ENCODE measurements around the gene GALNT17.

The GALNT17 gene

GRCh38 chr7:71696511-71696910 is 564.6 kb downstream of the GALNT17 start:
- H3K4me3 ChIP-seq (ENCODE audit: low read length) = no peak overlapping the region

DNA sequence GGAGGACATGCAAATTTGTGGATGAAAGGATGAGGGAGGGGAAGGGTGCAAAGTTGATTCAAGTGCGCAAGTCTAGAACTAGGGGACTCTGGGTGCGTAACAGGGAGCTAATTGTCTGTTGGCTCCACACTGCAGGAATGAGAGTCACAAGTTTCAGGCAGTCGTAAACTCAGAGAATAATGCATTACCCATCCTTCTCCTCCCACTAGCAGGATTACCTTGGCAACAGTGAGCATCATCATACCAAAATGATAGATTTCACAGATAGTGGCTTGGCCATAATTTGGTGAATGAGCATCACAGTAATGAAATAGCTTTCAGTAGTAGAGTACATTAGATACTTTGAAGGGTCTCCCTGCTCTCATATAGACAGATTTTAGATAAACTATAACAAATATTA is 565.5 kb downstream of the GALNT17 start:
- H3K36me3 ChIP-seq (ENCODE audit: insufficient read depth, low read length) = peaks cover 4% of the 10 kb centered on the region
- peaks cover 5% of the 10 kb centered on the region for H3K9me3 ChIP-seq (ENCODE audit: low read length)
- no peak overlapping the region for H2AFZ ChIP-seq (ENCODE audit: low read depth, low read length)
- no peak overlapping the region for H3K4me3 ChIP-seq (ENCODE audit: low read length)
- peaks cover under 1% of the 10 kb centered on the region for H3K4me1 ChIP-seq (ENCODE audit: insufficient read depth, low read length)
- no peaks in the 10 kb centered on the region for H3K27me3 ChIP-seq (ENCODE audit: insufficient read depth, low read length)

More at GRCh38 chr7:71696511-71696910, 564.6 kb downstream of the GALNT17 start:
- H3K4me1 ChIP-seq (ENCODE audit: insufficient read depth, low read length) = peaks cover 9% of the 10 kb centered on the region
- H3K9me3 ChIP-seq (ENCODE audit: low read length) = peaks cover 5% of the 10 kb centered on the region
- peaks cover 4% of the 10 kb centered on the region for H3K36me3 ChIP-seq (ENCODE audit: insufficient read depth, low read length)
- no peak overlapping the region for H2AFZ ChIP-seq (ENCODE audit: low read depth, low read length)
- H3K27me3 ChIP-seq (ENCODE audit: insufficient read depth, low read length) = no peaks in the 10 kb centered on the region

DNA sequence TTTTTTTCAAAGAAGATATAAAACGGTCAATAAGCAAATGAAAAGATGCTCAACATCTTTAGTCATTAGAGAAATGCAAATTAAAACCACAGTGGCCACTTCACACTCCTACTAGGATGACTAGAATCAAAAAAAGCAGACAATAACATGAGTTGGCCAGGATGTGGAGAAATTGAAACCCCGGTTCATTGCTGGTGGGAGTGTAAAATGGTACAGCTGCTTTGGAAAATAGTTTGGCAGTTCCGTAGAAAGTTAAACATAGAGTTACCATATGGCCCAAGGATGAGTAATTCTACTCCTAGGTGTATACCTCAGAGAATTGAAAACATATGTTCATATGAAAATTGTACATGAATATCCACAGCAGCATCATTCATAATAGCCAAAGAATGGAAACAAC is 573.3 kb downstream of the GALNT17 start:
- Histone ChIP-seq H3K36me3 (ENCODE audit: insufficient read depth, low read length) (no peaks in the 10 kb centered on the region), H2AFZ (ENCODE audit: low read depth, low read length) (no peak overlapping the region), H3K4me3 (ENCODE audit: low read length) (no peak overlapping the region), H3K27me3 (ENCODE audit: insufficient read depth, low read length) (no peaks in the 10 kb centered on the region), H3K4me1 (ENCODE audit: insufficient read depth, low read length) (peaks cover 6% of the 10 kb centered on the region), H3K9me3 (ENCODE audit: low read length) (peaks cover 2% of the 10 kb centered on the region)

- H3K4me1 ChIP-seq (ENCODE audit: insufficient read depth, low read length) = peaks cover 6% of the 10 kb centered on the region
- H2AFZ ChIP-seq (ENCODE audit: low read depth, low read length) = no peak overlapping the region
- peaks cover 2% of the 10 kb centered on the region for H3K9me3 ChIP-seq (ENCODE audit: low read length)
- no peaks in the 10 kb centered on the region for H3K27me3 ChIP-seq (ENCODE audit: insufficient read depth, low read length)
- no peak overlapping the region for H3K4me3 ChIP-seq (ENCODE audit: low read length)
- peaks cover 4% of the 10 kb centered on the region for H3K36me3 ChIP-seq (ENCODE audit: insufficient read depth, low read length)
Observed at GRCh38 chr7:71705901-71706596, 574.1 kb downstream of the GALNT17 start.

DNA sequence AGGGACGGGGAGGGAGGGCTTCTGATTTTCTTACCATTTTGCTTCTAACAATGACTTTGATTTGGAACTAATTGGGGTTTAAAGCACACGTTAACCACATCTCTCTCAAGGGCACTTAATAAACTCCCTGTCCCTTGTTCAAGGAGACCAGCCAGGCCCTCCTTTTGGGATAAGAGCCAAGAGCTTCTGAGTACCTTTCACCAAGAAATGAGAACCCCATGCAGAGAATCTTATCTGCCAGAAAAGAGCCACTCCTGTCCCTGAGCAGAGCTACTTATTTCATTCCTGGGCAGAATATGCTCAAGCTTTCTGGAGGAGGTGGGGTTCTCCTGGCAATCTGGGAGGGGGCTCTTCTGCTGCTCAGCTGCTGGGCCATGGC is 574.6 kb downstream of the GALNT17 start:
- Histone ChIP-seq H3K9me3 (ENCODE audit: low read length) (peaks cover 2% of the 10 kb centered on the region), H3K4me3 (ENCODE audit: low read length) (no peak overlapping the region), H3K27me3 (ENCODE audit: insufficient read depth, low read length) (no peaks in the 10 kb centered on the region), H3K4me1 (ENCODE audit: insufficient read depth, low read length) (peaks cover 6% of the 10 kb centered on the region), H2AFZ (ENCODE audit: low read depth, low read length) (no peak overlapping the region), H3K36me3 (ENCODE audit: insufficient read depth, low read length) (peaks cover 4% of the 10 kb centered on the region)

DNA sequence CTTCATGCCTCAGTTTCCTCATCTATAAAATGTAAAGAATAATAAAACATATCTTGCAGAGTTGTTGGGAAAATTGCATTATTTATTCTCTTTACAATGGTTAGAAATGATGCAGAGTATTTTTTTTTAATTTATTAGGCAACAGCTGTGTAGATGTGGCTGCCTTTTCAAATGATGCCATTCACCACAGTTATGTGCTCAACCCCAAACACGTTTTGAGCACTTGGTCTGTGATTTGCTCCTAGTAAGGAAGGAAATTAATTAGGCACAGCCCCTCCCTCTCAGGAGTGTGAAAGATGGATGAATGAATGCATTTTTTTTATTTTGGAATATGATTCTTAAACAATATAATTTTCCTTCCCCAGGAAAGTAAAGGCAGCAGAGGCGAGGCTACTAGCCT is 575.1 kb downstream of the GALNT17 start:
- Histone ChIP-seq H2AFZ (ENCODE audit: low read depth, low read length) (no peak overlapping the region), H3K4me3 (ENCODE audit: low read length) (no peak overlapping the region), H3K9me3 (ENCODE audit: low read length) (peaks cover 2% of the 10 kb centered on the region), H3K36me3 (ENCODE audit: insufficient read depth, low read length) (peaks cover 7% of the 10 kb centered on the region), H3K4me1 (ENCODE audit: insufficient read depth, low read length) (peaks cover 6% of the 10 kb centered on the region), H3K27me3 (ENCODE audit: insufficient read depth, low read length) (no peaks in the 10 kb centered on the region)

DNA sequence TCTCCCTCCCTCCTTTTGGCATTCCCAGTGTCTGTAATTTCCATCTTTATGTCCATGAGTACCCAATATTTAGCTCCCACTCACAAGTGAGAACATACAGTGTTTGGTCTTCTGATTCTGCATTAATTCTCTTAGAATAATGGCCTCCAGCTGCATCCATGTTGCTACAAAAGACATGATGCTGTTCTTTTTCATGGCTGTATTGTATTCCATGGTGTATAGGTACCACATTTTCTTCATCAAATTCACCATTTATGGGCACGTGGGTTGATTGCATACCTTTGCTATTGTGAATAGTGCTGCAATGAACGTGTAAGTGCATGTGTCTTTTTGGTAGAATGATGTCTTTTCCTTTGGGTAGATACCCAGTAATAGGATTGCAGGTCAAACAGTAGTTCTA is 576.8 kb downstream of the GALNT17 start:
- Histone ChIP-seq H3K36me3 (ENCODE audit: insufficient read depth, low read length) (peaks cover 16% of the 10 kb centered on the region), H3K4me1 (ENCODE audit: insufficient read depth, low read length) (peaks cover 6% of the 10 kb centered on the region), H3K27me3 (ENCODE audit: insufficient read depth, low read length) (no peaks in the 10 kb centered on the region), H2AFZ (ENCODE audit: low read depth, low read length) (no peak overlapping the region), H3K9me3 (ENCODE audit: low read length) (no peaks in the 10 kb centered on the region), H3K4me3 (ENCODE audit: low read length) (no peak overlapping the region)

- no peak overlapping the region for H2AFZ ChIP-seq (ENCODE audit: low read depth, low read length)
- no peak overlapping the region for H3K4me3 ChIP-seq (ENCODE audit: low read length)
- no peaks in the 10 kb centered on the region for H3K27me3 ChIP-seq (ENCODE audit: insufficient read depth, low read length)
- peaks cover 16% of the 10 kb centered on the region for H3K36me3 ChIP-seq (ENCODE audit: insufficient read depth, low read length)
- peaks cover 2% of the 10 kb centered on the region for H3K9me3 ChIP-seq (ENCODE audit: low read length)
- no peaks in the 10 kb centered on the region for H3K4me1 ChIP-seq (ENCODE audit: insufficient read depth, low read length)
Observed at GRCh38 chr7:71710442-71710841, 578.5 kb downstream of the GALNT17 start.

- Histone ChIP-seq H3K9me3 (ENCODE audit: low read length) (peaks cover 2% of the 10 kb centered on the region), H3K4me1 (ENCODE audit: insufficient read depth, low read length) (peaks cover 12% of the 10 kb centered on the region), H3K27me3 (ENCODE audit: insufficient read depth, low read length) (no peaks in the 10 kb centered on the region), H3K36me3 (ENCODE audit: insufficient read depth, low read length) (peaks cover 16% of the 10 kb centered on the region), H3K4me3 (ENCODE audit: low read length) (no peak overlapping the region), H2AFZ (ENCODE audit: low read depth, low read length) (no peak overlapping the region)
Observed at GRCh38 chr7:71712653-71713180, 580.8 kb downstream of the GALNT17 start.

- Histone ChIP-seq H3K27me3 (ENCODE audit: insufficient read depth, low read length) (no peaks in the 10 kb centered on the region), H3K4me3 (ENCODE audit: low read length) (no peak overlapping the region), H3K4me1 (ENCODE audit: insufficient read depth, low read length) (peaks cover 12% of the 10 kb centered on the region), H3K9me3 (ENCODE audit: low read length) (peaks cover 2% of the 10 kb centered on the region), H2AFZ (ENCODE audit: low read depth, low read length) (no peak overlapping the region), H3K36me3 (ENCODE audit: insufficient read depth, low read length) (peaks cover 12% of the 10 kb centered on the region)
Observed at GRCh38 chr7:71716690-71717089, 584.7 kb downstream of the GALNT17 start.

- H3K4me3 ChIP-seq (ENCODE audit: low read length) = no peak overlapping the region
- H3K36me3 ChIP-seq (ENCODE audit: insufficient read depth, low read length) = no peaks in the 10 kb centered on the region
- H2AFZ ChIP-seq (ENCODE audit: low read depth, low read length) = no peak overlapping the region
- peaks cover 12% of the 10 kb centered on the region for H3K4me1 ChIP-seq (ENCODE audit: insufficient read depth, low read length)
- no peaks in the 10 kb centered on the region for H3K27me3 ChIP-seq (ENCODE audit: insufficient read depth, low read length)
- peaks cover 2% of the 10 kb centered on the region for H3K9me3 ChIP-seq (ENCODE audit: low read length)
Observed at GRCh38 chr7:71718563-71718962, 586.6 kb downstream of the GALNT17 start.

DNA sequence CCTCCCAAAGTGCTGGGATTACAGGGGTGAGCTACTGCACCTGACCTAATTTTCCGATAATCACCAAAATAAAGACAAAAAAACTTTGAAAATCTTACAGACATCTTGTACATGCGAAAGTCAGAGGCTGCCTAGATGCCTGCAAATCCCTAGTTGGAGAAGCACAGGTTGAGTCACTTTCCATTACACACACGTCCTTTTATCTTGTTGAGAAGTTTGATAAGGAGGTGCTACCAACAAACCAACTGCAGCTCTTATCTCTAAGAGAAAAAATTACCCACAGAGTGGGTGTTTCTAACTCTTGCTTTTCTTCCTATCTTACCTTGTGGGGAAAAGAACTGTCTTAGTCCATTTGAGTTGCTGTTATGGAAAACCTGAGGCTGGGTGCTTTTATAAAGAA is 589.8 kb downstream of the GALNT17 start:
- peaks cover 2% of the 10 kb centered on the region for H3K9me3 ChIP-seq (ENCODE audit: low read length)
- H3K36me3 ChIP-seq (ENCODE audit: insufficient read depth, low read length) = no peaks in the 10 kb centered on the region
- H3K4me1 ChIP-seq (ENCODE audit: insufficient read depth, low read length) = peaks cover 5% of the 10 kb centered on the region
- no peak overlapping the region for H2AFZ ChIP-seq (ENCODE audit: low read depth, low read length)
- no peaks in the 10 kb centered on the region for H3K27me3 ChIP-seq (ENCODE audit: insufficient read depth, low read length)
- H3K4me3 ChIP-seq (ENCODE audit: low read length) = no peak overlapping the region

GRCh38 chr7:71723859-71724258 is 591.9 kb downstream of the GALNT17 start:
- Histone ChIP-seq H2AFZ (ENCODE audit: low read depth, low read length) (no peak overlapping the region), H3K4me1 (ENCODE audit: insufficient read depth, low read length) (no peaks in the 10 kb centered on the region), H3K4me3 (ENCODE audit: low read length) (no peak overlapping the region)

GRCh38 chr7:71727347-71727746 is 595.4 kb downstream of the GALNT17 start:
- Histone ChIP-seq H3K36me3 (ENCODE audit: insufficient read depth, low read length) (no peaks in the 10 kb centered on the region), H3K27me3 (ENCODE audit: insufficient read depth, low read length) (no peaks in the 10 kb centered on the region), H3K9me3 (ENCODE audit: low read length) (peaks cover 2% of the 10 kb centered on the region), H2AFZ (ENCODE audit: low read depth, low read length) (no peak overlapping the region), H3K4me3 (ENCODE audit: low read length) (no peak overlapping the region), H3K4me1 (ENCODE audit: insufficient read depth, low read length) (no peaks in the 10 kb centered on the region)

More at GRCh38 chr7:71723859-71724258, 591.9 kb downstream of the GALNT17 start:
- Histone ChIP-seq H3K36me3 (ENCODE audit: insufficient read depth, low read length) (no peaks in the 10 kb centered on the region), H3K27me3 (ENCODE audit: insufficient read depth, low read length) (no peaks in the 10 kb centered on the region), H3K9me3 (ENCODE audit: low read length) (peaks cover 2% of the 10 kb centered on the region)

Measured in neuron (in vitro differentiated cells).